IMR-90 (cell line): ENCODE results near the gene WASF3. TPM values are rescaled to one million over a fixed set of nuclear protein-coding genes. Genes with fewer than 3 reads are reported as not detected.

Source experiments
- ATAC-seq: fragments of 200-7000 bp; cut with Tn5 transposase; 2 replicates; pipeline ENCODE4 v1.9.1; 2020; ENCODE audit warnings: low read depth, mild to moderate bottlenecking, moderate library complexity
- BruUV-seq: library from RNA; stranded (reverse); fragments of 400-500 nt; replicated peaks from 2 replicates; lab custom pipeline; 2021; lab: Mats Ljungman, UMichigan
- CTCF ChIA-PET: fragments of 300-600 bp; formaldehyde crosslinking; extraction: SDS; loops from one replicate; lab custom pipeline; 2021; ENCODE audit warnings: antibody characterized with exemption; lab: Yijun Ruan, JAX
- POLR2A ChIA-PET: fragments of 300-600 bp; sonication (Branson Sonifier 250); formaldehyde crosslinking; loops from one replicate; lab custom pipeline; 2022; ENCODE audit warnings: antibody characterized with exemption; ENCODE audit not compliant: unreplicated experiment; lab: Charles Lee
- DNase-seq: peaks from one replicate; pipeline ENCODE4 v3.0.0; 2013
- H2AFZ ChIP-seq: replicated peaks from 2 replicates; pipeline ENCODE3; 2013; ENCODE audit warnings: low read length, mild to moderate bottlenecking; ENCODE audit not compliant: poor library complexity
- H2AK5ac ChIP-seq: 2 replicates; pipeline ENCODE4 v1.6.1; 2013; ENCODE audit warnings: low read depth, low read length, inconsistent platforms
- H2AK9ac ChIP-seq: replicated peaks from 2 replicates; pipeline ENCODE3; 2013; ENCODE audit warnings: mild to moderate bottlenecking, low read depth, low read length, moderate library complexity; ENCODE audit not compliant: poor library complexity
- H2BK120ac ChIP-seq: 2 replicates; pipeline ENCODE4 v1.6.1; 2013; ENCODE audit warnings: low read depth, low read length, inconsistent platforms
- H2BK15ac ChIP-seq: 3 replicates; pipeline ENCODE4 v1.6.1; 2013; ENCODE audit warnings: low read depth, low read length, inconsistent platforms
- H2BK20ac ChIP-seq: 2 replicates; pipeline ENCODE4 v1.6.1; 2013; ENCODE audit warnings: low read depth, mild to moderate bottlenecking, inconsistent platforms, low read length, moderate library complexity
- H2BK5ac ChIP-seq: 2 replicates; pipeline ENCODE4 v1.6.1; 2013; ENCODE audit warnings: mild to moderate bottlenecking, low read depth, low read length, inconsistent platforms; ENCODE audit not compliant: poor library complexity, severe bottlenecking
- H3K14ac ChIP-seq: replicated peaks from 2 replicates; pipeline ENCODE4 v1.6.1; 2013; ENCODE audit warnings: low read depth, low read length, inconsistent platforms
- H3K18ac ChIP-seq: 2 replicates; pipeline ENCODE4 v1.6.1; 2013; ENCODE audit warnings: low read depth, low read length, control low read depth
- H3K23ac ChIP-seq: 2 replicates; pipeline ENCODE4 v1.6.1; 2013; ENCODE audit warnings: low read depth, low read length, inconsistent platforms
- H3K27ac ChIP-seq: 2 replicates; pipeline ENCODE4 v1.5.1; 2013; ENCODE audit warnings: mild to moderate bottlenecking, control low read depth, low read length; ENCODE audit not compliant: insufficient read depth
- H3K27me3 ChIP-seq: 2 replicates; pipeline ENCODE4 v1.6.1; 2013; ENCODE audit warnings: low read length; ENCODE audit not compliant: control insufficient read depth, insufficient read depth
- H3K36me3 ChIP-seq: 2 replicates; pipeline ENCODE4 v1.6.1; 2013; ENCODE audit warnings: low read length, mixed read lengths; ENCODE audit not compliant: control insufficient read depth, insufficient read depth
- H3K4ac ChIP-seq: 2 replicates; pipeline ENCODE4 v1.6.1; 2013; ENCODE audit warnings: low read depth, low read length, inconsistent platforms
- H3K4me1 ChIP-seq: 2 replicates; pipeline ENCODE4 v1.6.1; 2013; ENCODE audit warnings: low read length, mixed read lengths; ENCODE audit not compliant: control insufficient read depth, insufficient read depth
- H3K4me2 ChIP-seq: 2 replicates; pipeline ENCODE4 v1.6.1; 2013; ENCODE audit warnings: low read depth, mild to moderate bottlenecking, control low read depth, low read length, moderate library complexity
- H3K4me3 ChIP-seq: 2 replicates; pipeline ENCODE4 v1.5.1; 2013; ENCODE audit warnings: low read depth, mild to moderate bottlenecking, control low read depth, low read length, moderate library complexity; ENCODE audit not compliant: insufficient read depth
- H3K56ac ChIP-seq: 2 replicates; pipeline ENCODE4 v1.6.1; 2013; ENCODE audit warnings: low read length, inconsistent platforms; ENCODE audit not compliant: insufficient read depth; ENCODE audit errors: extremely low read depth
- H3K79me1 ChIP-seq, 2 experiments: 2 replicates each; pipeline ENCODE4 v1.6.1; 2013; ENCODE audit warnings: low read length in 2 of 2, inconsistent platforms in 1 of 2, low read depth in 1 of 2
- H3K9ac ChIP-seq: 2 replicates; pipeline ENCODE4 v1.6.1; 2013; ENCODE audit warnings: low read depth, low read length, control low read depth
- H3K9me1 ChIP-seq: 2 replicates; pipeline ENCODE4 v1.6.1; 2013; ENCODE audit warnings: low read length, inconsistent platforms; ENCODE audit not compliant: insufficient read depth
- H3K9me3 ChIP-seq: 2 replicates; pipeline ENCODE4 v1.6.1; 2013; ENCODE audit warnings: low read length; ENCODE audit not compliant: control insufficient read depth, insufficient read depth
- H4K20me1 ChIP-seq: 2 replicates; pipeline ENCODE4 v1.6.1; 2013; ENCODE audit warnings: low read length, inconsistent platforms; ENCODE audit not compliant: insufficient read depth
- H4K5ac ChIP-seq: 2 replicates; pipeline ENCODE4 v1.6.1; 2013; ENCODE audit warnings: mild to moderate bottlenecking, low read depth, low read length, control low read depth
- H4K8ac ChIP-seq, 2 experiments: 2 replicates each; pipeline ENCODE4 v1.6.1; 2013; ENCODE audit warnings: low read depth in 2 of 2, low read length in 2 of 2, control low read depth in 1 of 2, inconsistent platforms in 1 of 2
- H4K91ac ChIP-seq: 2 replicates; pipeline ENCODE4 v1.6.1; 2013; ENCODE audit warnings: low read depth, low read length, inconsistent platforms; ENCODE audit not compliant: insufficient read depth
- BHLHE40 ChIP-seq: fragments of 150-350 bp; IDR thresholded peaks from 2 replicates; pipeline ENCODE4 v1.6.1; 2016; ENCODE audit warnings: mild to moderate bottlenecking, low read depth, low read length
- CEBPB ChIP-seq: IDR thresholded peaks from 2 replicates; pipeline ENCODE4 v1.6.1; 2012; ENCODE audit warnings: low read depth, low read length, improper control_type of control experiment
- CHD1 ChIP-seq: IDR thresholded peaks from 2 replicates; pipeline ENCODE4 v1.6.1; 2012; ENCODE audit warnings: low read depth, low read length, improper control_type of control experiment
- CTCF ChIP-seq: conservative IDR thresholded peaks from 2 replicates; pipeline ENCODE4 v1.5.1; 2012; ENCODE audit warnings: mild to moderate bottlenecking, low read depth, low read length, improper control_type of control experiment
- ELK1 ChIP-seq: fragments of 150-350 bp; IDR thresholded peaks from 2 replicates; pipeline ENCODE4 v1.6.1; 2016; ENCODE audit warnings: low read depth, mild to moderate bottlenecking, low read length, moderate library complexity, borderline replicate concordance
- FOS ChIP-seq: fragments of 150-350 bp; IDR thresholded peaks from 2 replicates; pipeline ENCODE4 v1.6.1; 2016; ENCODE audit warnings: low read depth, low read length
- MAFK ChIP-seq: IDR thresholded peaks from 2 replicates; pipeline ENCODE4 v1.6.1; 2012; ENCODE audit warnings: low read depth, low read length, improper control_type of control experiment
- MAZ ChIP-seq: IDR thresholded peaks from 2 replicates; pipeline ENCODE4 v1.6.1; 2012; ENCODE audit warnings: low read depth, mild to moderate bottlenecking, low read length, improper control_type of control experiment, moderate library complexity, borderline replicate concordance
- MXI1 ChIP-seq: IDR thresholded peaks from 2 replicates; pipeline ENCODE4 v1.6.1; 2012; ENCODE audit warnings: low read depth, mild to moderate bottlenecking, low read length, moderate library complexity, borderline replicate concordance
- NFE2L2 ChIP-seq: fragments of 150-350 bp; IDR thresholded peaks from 2 replicates; pipeline ENCODE4 v1.6.1; 2016; ENCODE audit warnings: low read depth, mild to moderate bottlenecking, low read length
- POLR2A ChIP-seq: IDR thresholded peaks from 2 replicates; pipeline ENCODE4 v1.6.1; 2012; ENCODE audit warnings: mild to moderate bottlenecking, low read depth, low read length
- RAD21 ChIP-seq: IDR thresholded peaks from 2 replicates; pipeline ENCODE4 v1.6.1; 2012; ENCODE audit warnings: low read length, improper control_type of control experiment
- RCOR1 ChIP-seq: IDR thresholded peaks from 2 replicates; pipeline ENCODE4 v1.6.1; 2012; ENCODE audit warnings: mild to moderate bottlenecking, low read length, improper control_type of control experiment; ENCODE audit not compliant: insufficient replicate concordance
- RFX5 ChIP-seq: IDR thresholded peaks from 2 replicates; pipeline ENCODE4 v1.8.0; 2012; ENCODE audit warnings: low read depth, mild to moderate bottlenecking, low read length, moderate library complexity
- SMC3 ChIP-seq: fragments of 150-350 bp; IDR thresholded peaks from 2 replicates; pipeline ENCODE4 v1.6.1; 2016; ENCODE audit warnings: low read depth, mild to moderate bottlenecking, antibody characterized with exemption, low read length, moderate library complexity
- USF2 ChIP-seq: fragments of 150-350 bp; IDR thresholded peaks from 2 replicates; pipeline ENCODE4 v1.6.1; 2017; ENCODE audit warnings: mild to moderate bottlenecking, antibody characterized with exemption, low read length, low read depth
- dilution Hi-C: fragments of 300-500 bp; cut with HindIII; formaldehyde crosslinking; loops from one replicate; pipeline ENCODE4 v1.14.3; 2018; ENCODE audit warnings: low sequenced_read_pairs; ENCODE audit not compliant: unreplicated experiment
- in situ Hi-C: fragments of 300-500 bp; cut with MboI; formaldehyde crosslinking; loops from 3 replicates; pipeline ENCODE4 v1.14.3; 2019; ENCODE audit warnings: low sequenced_read_pairs, inconsistent platforms, mixed read lengths
- intact Hi-C: fragments of 100-400 bp; cut with micrococcal nuclease; formaldehyde crosslinking; loops from 2 replicates; pipeline ENCODE4 v1.10.0; 2022
- polyA plus RNA-seq, 3 experiments: library from polyadenylated mRNA; depleted of rRNA; stranded (reverse); fragments of >200 nt; gene quantifications; 2 replicates each; pipeline ENCODE4 v1.2.3, GENCODE V29; 2012; ENCODE audit warnings: low replicate concordance in 1 of 3
- total RNA-seq: library from RNA; depleted of rRNA; stranded (reverse); fragments of >200 nt; gene quantifications from 2 replicates; pipeline ENCODE4 v1.2.3, GENCODE V29; 2012

WASF3 gene
- total and polyA plus RNA-seq, 2 of the 4 experiments (the other 2 are of a cell fraction) = 4.3 to 11.4 TPM

GRCh38 chr13:26587251-26587650, 29.8 kb downstream of the WASF3 start:
- no TSS peak for BruUV-seq
- no peaks in the 10 kb centered on the region for H3K36me3 ChIP-seq
- CTCF ChIA-PET = no interaction called here
- ATAC-seq (no peak), DNase-seq (no peak)
- intact Hi-C loops (no loop called here), in situ Hi-C loops (no loop called here), dilution Hi-C loops (no loop called here)
- H3K9me1 ChIP-seq = peaks cover 11% of the 10 kb centered on the region
- H4K91ac ChIP-seq = no peak overlapping the region
- H3K27ac ChIP-seq = no peak overlapping the region
- POLR2A ChIA-PET = no interaction called here
- no peak overlapping the region for H3K9ac ChIP-seq
- no peak overlapping the region for H3K18ac ChIP-seq
- H2AFZ ChIP-seq = no peak overlapping the region
- H2BK20ac ChIP-seq = no peak overlapping the region
- no peak overlapping the region for H3K4me2 ChIP-seq
- H3K14ac ChIP-seq = no peak overlapping the region
- no peak overlapping the region for H3K56ac ChIP-seq
- no peak overlapping the region for H4K5ac ChIP-seq
- H3K4ac ChIP-seq = no peak overlapping the region
- no peaks in the 10 kb centered on the region for H3K9me3 ChIP-seq
- no peak overlapping the region for H2AK9ac ChIP-seq
- peaks cover 9% of the 10 kb centered on the region for H3K4me1 ChIP-seq
- no peaks in the 10 kb centered on the region for H3K27me3 ChIP-seq
- no peak overlapping the region for H4K8ac ChIP-seq
- peaks cover 29 to 61% of the 10 kb centered on the region in 2 experiments for H3K79me1 ChIP-seq
- no peak overlapping the region for H3K23ac ChIP-seq
- peaks cover 14% of the 10 kb centered on the region; the same call in 1 of the 2 replicates for H4K20me1 ChIP-seq
- no peak for TF ChIP-seq CHD1
- TF ChIP-seq USF2 = no peak
- no peak for TF ChIP-seq POLR2A
- TF ChIP-seq BHLHE40 = no peak
- TF ChIP-seq NFE2L2 = no peak
- TF ChIP-seq RAD21 = no peak
- TF ChIP-seq RCOR1 = no peak
- no peak for TF ChIP-seq CEBPB
- no peak for TF ChIP-seq CTCF
- no peak for TF ChIP-seq ELK1
- TF ChIP-seq MAFK = no peak
- no peak for TF ChIP-seq SMC3
- TF ChIP-seq MXI1 = no peak
- TF ChIP-seq RFX5 = no peak
- no peak for TF ChIP-seq MAZ
- no peak for TF ChIP-seq FOS
- H2BK15ac ChIP-seq = no peak overlapping the region
- no peak overlapping the region for H3K4me3 ChIP-seq
- no peak overlapping the region for H2AK5ac ChIP-seq
- H2BK5ac ChIP-seq = no peak overlapping the region
- H2BK120ac ChIP-seq = no peak overlapping the region
